UCSD-AML1 (cell line): ENCODE data around the gene PRSS33.

ENCODE experiments used
- DNase-seq: peaks from one replicate; lab custom pipeline; 2025; ENCODE audit not compliant: unreplicated experiment; lab: John Stamatoyannopoulos, UW

The PRSS33 gene

DNA sequence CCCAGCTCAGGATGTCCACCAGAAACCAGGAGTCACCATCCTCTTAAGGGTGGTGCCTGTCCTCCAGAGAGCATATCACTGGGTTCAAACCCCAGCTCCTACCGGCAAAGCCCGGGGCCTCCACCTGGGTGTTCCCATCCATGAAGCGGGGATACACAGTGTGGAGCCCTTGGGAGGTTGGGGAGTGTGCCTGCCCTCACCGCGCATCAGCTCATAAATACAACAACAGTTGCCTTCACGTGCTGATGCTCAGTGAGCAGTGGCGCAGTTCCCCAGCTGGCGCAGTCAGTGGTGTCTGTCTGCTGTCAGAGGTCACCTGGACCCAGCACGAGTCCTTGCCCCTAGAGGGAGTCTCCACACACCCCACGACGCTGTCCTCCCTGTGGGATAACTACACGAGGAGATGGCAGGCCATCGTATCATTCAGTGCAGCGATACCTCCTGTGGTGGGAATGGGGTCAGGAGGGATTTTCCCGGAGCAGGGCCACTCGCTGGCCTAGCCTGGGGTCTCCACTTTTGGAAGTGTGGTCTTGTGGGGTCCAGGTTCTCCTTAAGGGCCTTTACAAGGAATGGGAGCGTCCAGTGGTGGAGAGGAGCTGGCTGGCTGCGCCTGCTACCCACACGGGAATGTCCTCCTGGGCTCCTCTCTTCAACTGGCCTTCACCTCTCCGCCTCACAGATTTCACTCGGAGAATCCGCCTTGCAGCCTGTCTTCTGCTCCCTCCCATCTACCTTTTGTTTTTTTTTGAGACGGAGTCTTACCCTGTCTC is 8.0 kb downstream of the PRSS33 start:
- DNase-seq = no peak

DNA sequence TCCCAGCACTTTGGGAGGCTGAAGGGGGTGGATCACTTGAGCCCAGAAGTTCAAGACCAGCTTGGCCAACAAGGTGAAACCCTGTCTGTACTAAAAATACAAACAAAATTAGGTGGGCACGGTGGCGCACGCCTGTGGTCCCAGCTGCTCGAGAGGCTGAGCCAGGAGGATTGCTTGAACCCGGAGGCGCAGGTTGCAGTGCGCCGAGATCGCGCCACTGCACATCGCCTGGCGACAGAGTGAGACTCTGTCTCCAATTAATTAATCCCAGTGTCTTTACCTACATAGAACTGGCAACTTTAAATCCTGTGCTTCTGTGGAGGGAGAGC is 8.8 kb downstream of the PRSS33 start:
- no peak for DNase-seq

DNA sequence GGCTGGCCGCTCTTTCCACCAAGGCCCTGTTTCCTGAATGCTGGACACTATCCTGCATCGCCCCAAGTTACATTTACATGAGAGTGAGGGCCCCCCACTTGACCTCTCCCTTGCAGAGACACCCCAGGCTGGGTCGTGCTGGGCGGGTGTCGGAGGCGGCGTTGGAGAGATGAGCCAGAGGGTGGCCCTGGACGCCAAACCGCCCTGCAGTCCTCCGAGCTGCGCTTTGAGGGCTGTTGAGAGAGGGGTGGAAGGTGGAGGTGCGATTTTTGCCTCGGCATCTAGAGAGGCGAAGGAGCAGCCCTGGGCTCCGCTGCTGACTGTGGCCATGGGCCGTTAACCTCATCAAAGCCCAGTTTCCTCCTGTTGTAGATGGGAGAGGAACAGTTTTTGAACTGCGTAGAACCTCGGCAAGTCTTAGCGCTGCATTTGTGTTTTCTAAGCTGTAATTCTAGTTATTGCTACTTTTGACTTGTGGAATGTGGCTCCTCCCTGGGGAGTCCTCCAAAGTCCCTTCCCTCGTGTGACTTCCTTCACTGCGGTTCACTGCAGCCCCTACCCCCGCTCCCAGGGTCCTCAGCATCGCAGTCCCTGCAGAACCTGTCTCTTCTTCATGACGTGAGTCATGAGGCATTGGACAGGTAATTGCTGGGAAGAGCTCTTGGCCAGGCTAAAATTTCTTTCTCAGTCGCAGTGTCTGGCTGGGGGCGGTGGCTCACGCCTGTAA is 9.3 kb downstream of the PRSS33 start:
- no peak for DNase-seq

DNA sequence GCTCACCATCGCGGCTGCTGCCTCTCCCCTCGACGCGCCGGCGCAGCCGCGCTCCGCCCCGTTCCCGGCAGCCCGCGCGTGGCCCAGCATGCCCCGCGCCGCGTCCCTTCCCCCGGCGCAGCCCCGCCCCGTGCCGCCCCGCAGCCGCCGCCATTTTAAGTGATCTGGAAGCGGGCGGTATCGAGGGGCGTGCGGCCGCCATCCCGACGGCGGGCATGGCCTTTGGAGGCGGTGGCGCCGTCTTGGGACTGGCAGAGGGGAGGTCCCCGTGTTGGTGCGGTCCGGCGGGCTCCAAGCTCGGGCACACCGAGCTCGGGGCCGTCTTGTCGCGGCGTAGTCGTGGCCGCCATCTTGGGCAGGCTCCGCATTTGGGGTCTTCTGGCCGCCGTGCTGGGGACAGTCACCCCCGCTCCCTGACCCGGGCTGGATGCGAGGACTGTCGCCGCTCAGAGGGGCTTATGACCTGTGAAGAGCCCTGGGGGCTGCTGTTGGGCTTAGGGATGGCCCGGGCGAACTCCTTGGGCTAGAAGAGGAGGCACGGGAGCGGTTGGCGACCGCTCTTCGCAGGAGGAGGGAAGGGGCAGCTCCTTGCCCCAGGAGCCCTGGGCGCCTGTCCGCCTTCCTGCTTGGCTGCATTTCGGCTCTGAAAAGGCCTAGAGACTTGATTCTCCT is 10.0 kb downstream of the PRSS33 start, which contains the start of gene ELOB:
ELOB (minus strand) TSS at position 50 of the 672 bp plus-strand sequence; CDS start at position 9, 41 bp downstream.
- DNase-seq = peak; percentile 90

DNA sequence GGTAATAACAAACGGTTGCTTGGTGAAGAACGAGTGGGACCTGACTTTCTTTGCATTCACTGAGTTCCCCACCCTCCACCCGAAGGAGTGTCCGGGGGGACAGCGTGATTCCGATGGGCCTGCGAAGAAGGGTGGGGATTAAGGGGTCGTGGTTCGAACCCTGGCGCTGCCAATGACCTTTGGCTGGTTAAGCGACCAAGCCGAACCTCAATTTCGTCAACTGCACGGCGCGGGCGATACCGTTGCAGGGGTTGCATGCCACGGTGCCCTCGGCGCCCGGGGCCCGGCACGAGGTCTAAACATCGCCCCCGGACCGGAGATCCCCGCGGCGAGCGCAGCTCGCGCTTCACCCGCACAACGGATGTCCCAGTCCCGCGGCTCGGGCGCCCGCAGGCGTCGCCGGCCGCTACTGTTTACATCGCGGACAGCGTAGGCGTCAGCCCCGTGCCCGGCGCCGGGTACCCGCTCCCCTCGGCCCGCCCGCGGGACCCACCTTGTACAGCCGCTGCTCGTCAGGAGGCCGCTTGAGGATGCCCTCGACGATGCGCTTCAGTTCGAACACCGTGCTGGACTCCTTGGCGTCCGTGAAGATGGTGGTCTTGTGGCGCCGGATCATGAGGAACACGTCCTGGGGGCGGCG is 10.7 kb downstream of the PRSS33 start:
- peak; percentile 43 for DNase-seq

DNA sequence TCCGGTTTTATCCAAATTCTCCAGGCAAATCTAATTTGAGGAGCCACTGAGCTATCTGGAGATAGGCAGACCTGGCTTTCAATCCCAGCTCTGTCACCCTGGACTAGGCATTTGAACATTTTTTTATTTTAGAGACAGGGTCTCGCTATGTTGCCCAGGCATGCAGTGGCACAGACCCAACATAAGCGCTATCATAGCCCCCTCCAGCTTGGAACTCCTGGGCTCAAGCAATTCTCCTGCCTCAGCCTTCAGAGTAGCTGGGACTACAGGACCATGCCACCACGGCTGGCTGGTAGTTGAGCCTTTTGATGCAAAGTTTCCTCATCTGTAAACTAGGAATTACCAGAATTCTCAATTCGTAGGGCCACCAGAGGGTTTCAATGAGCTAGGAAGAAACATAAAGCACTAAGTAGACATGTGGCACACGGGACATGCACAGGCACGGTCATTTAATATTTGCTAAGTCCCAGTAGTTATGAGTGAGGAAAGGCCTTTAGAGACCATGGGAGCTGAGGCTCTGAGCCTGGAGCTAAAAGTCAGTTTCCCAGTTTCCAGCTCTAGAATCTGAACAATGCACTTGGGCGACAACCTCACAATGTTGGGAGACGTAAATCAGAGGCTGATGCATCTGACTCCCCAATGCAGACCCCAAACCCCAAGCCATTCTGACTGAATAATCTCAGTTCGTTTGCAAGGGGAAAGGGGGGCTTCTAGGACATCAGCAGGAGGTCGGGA is 11.4 kb downstream of the PRSS33 start:
- DNase-seq = no peak

DNA sequence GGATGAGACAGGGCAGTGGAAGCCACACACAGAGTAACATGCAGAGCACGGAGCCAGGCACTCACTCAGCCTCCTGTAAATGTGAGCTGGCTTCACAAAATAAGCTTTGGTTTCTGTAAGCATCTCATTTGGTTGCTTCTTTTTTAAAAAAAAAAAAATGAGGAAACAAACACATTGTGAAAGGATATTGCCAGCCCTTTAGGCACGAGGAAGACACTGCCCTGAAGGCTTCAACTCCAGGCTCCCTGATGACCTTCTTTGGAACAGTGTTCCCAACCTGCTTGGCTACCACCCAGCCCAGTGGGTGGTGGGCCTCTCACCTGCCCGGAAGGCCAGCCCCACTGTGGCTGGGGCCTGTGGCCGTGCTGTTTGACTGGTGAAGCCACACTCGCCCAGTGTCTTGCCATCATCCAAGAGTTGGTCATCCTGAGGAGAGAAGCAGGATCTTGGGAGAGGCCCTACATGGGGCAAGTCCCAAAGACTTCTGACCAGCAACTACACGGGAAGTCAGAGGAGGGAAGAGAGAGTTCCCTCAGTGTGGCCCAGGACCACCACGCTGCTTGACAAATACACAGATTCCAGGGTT is 12.1 kb downstream of the PRSS33 start:
- no peak for DNase-seq

DNA sequence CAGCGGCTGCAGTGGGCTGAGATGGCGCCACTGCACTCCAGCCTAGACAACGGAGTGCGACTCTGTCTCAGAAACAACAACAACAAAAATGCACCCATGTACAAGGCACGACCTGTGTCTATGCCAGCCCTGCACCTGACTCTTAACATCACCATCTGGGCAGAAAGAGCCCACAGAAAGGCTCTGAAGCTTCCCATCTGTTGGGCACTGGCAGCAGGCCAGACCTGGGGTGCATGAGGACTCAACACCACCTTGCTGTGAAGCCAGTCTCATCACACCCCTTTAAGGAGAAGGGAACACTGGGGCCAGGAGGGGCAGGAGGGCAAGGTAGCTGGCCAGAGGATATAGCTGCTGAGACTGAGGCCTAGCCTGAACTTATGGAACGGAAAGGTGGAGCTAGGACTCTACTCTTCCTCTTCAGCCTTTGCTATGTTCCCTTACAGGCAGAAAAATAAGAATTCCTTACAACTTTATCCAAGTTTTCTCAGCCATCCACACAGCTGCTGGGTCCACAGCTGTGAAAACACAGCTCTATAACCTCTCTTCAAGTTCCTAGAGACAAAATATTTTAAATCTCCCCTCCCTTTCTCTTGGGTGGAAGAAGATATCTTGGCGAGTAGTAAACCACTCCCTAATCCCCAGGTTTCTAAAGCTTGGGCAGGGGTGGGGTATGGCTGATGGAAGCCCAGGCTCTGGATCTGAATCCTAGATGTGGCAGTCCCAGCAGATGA is 13.0 kb downstream of the PRSS33 start:
- DNase-seq = no peak

DNA sequence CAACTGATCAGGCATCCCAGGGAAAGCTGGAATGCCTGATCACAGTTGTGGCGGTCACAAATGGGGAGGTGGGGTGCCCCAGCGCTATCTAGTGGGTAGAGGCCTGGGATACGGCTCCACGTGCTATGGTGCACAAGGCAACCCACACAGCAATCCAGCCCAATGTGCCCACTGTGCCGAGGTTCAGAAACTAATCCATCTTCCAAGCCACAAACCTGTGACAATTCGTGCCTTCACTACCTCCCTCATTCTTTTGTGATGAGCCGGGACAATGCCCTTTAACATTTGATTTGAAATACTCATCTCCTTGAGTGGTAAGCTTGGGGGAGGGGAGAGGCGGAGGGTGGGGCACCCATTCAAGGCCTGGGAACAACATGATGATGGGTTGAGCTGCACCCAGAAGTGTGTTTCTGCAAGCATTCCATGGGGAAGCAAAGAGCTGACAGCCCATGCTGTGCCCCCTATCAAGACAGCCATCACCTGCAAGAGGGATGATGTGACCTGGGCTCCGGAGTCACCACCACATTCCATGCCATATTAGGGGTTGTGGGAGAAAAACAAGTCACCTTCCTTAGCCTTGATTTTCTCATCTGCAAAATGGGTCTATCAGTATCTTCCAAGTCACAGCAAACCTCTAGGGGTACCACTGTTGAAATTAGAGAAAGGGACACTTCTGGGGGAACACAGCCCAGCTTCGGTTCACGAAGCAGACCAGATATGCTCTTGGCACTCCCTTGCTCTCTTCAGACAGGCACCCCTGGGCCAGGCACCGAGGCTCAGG is 14.0 kb downstream of the PRSS33 start:
- DNase-seq = no peak

DNA sequence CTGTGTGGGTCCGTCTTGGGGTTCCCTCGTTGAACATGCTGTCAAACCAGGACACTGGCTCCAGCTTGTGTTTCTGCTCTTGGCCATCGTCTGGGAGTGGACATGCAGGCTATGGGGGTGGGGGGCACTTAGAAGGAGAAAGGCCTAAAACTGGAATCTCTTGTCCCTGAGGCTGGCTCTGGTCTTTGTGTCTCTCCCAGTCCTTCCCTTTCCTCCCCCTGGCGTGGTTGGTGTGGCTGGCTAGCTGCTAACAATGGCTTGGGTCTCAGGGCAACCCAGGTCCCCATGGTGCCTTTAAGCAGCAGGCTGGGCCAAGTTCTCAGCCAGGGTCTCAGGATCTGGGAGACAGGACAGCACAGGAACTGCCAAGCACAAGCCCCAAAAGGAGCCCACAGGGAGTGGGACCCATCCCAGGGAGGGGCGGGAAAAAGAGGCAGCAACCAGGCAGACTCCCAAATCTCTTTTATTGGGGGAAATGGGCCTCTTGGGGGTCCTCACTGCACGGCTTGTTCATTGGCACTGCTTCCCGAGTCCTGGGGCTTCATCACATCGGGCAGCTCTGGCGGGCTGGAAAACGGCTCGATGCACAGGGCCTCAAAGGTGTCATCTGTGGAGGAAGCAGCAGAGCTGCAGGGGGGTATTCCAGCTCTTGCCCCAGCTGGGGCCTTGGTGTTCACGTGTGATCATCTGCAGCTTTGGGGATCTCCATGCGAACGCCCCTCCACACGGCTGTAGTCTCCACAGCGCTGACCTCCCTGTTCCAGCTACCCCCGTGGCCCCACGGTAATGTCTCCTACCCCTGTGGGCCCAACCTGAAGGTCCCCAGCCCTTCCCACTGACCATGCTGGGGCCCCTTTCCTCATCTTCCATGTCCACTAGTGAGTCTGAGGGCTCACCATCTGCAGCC is 15.6 kb downstream of the PRSS33 start:
- DNase-seq = no peak

DNA sequence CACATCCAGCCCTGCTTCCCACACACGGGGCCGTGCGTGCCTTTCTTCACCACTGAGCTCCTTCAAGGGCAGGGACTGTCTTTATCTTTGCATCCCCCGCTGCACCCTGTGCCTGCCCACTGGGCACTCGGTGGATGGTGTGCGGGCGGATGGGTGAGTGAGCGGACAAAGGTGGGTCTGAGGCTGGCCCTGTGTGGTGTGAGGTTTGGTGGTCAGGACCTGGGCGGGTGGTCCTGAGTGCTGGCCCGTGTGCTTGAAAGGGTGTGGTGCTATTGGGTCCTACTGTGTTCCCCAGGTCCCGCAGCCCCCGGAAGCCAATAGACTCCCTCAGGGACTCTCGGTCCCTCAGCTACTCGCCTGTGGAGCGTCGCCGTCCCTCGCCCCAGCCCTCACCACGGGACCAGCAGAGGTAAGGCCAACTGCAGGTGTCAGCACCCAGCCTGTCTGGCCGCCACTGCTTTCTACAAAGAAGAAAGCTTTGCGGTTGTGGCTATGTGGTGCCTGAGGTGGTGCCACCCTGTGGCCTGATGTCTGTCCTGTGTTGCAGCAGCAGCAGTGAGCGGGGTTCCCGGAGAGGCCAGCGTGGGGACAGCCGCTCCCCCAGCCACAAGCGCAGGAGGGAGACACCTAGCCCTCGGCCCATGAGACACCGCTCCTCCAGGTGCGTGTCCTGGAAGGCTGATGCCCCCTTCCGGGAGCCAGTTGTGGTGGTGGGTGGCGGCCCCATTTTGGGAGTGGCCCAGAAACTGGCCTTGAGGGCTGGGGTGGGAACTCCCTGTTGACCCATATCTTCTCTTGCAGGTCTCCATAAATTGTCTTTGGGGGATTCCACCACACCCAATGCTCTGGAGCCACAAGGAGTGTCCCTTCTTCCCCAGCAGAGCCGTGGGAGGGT is 17.1 kb downstream of the PRSS33 start:
- DNase-seq = no peak

DNA sequence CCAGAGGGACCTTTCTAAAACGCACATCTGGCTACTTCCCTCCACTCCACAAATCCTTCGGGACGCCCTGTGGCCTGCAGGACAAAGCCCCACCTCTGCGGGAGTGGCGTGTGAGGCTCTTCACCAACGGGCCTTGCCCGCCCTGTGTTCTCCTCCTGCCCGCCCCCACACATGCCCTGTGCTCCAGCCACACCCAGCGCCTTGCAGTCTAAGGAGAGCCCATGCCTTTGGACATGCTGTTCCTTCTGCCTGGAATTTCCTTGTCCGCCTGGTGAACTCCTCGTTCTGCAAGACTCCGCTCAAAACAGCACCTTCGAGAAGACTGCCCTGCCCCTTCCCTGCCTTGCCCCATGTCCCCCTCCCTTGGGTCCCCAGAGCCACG is 17.7 kb downstream of the PRSS33 start:
- no peak for DNase-seq

DNA sequence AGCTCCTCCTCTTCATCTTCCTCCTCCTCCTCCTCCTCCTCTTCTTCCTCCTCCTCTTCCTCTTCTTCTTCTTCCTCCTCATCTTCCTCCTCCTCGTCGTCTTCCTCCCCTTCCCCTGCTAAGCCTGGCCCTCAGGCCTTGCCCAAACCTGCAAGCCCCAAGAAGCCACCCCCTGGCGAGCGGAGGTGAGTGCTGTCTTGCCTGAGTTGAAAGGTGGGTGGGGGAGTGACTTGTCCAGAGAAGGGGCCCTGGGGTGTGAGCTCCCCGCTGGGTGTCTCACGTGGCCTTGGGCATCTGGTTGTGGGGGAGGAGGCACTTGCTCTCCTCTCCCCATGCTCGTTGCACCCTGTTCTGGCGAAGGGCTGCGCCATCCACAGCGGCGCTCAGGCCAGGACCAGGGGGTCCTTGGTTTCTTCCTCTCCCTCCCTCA is 18.2 kb downstream of the PRSS33 start:
- DNase-seq = no peak

DNA sequence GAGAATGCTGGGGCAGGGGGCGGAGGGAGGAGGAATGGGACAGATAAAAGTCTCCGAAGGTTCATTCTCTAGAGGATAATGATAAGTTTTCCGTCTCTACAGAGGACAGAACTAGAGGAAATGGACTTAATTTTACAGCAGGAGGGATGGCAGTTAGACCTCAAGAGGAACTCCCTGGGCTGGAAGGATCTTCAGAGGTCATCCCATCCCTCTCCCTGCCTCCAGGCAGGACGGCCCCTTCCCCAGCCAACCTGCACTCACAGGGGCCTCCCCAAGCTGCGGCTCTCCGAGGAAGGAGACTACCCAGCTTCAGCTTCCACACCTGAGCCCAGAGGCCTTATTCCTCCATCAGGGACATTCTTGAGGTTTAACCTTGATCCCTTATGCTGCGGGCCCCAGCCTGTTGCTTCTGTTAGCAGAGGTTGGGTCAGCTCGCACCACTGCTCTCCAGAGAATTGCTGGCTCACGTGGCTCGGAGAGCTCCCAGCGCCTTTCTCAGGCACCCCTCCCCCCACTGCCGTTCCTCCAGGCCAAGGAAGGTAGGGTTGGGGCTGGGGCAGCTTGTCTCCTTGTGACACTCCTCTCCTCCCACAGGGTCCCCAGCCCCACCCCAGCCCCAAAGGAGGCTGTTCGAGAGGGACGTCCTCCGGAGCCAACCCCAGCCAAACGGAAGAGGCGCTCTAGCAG is 18.8 kb downstream of the PRSS33 start:
- no peak for DNase-seq

DNA sequence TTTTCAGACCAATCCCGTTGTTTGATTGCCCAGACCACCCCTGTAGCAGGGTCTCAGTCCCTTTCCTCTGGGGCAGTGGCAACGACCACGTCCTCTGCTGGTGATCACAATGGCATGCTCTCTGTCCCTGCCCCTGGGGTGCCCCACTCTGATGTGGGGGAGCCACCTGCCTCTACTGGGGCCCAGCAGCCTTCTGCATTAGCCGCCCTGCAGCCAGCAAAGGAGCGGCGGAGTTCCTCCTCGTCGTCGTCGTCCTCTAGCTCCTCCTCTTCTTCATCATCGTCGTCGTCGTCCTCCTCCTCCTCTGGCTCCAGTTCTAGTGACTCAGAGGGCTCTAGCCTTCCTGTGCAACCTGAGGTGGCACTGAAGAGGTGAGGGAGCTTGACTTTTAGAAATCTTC is 19.5 kb downstream of the PRSS33 start:
- DNase-seq = no peak

DNA sequence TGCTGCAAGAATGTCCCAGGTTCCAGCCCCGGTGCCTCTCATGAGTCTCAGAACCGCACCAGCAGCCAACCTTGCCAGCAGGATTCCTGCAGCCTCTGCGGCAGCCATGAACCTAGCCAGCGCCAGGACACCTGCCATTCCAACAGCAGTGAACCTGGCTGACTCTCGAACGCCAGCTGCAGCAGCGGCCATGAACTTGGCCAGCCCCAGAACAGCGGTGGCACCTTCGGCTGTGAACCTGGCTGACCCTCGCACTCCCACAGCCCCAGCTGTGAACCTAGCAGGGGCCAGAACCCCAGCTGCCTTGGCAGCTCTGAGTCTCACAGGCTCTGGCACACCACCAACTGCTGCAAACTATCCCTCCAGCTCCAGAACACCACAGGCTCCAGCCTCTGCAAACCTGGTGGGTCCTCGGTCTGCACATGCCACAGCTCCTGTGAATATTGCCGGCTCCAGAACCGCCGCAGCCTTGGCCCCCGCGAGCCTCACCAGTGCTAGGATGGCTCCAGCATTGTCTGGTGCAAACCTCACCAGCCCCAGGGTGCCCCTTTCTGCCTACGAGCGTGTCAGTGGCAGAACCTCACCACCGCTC is 20.1 kb downstream of the PRSS33 start:
- DNase-seq = no peak
